ENCODE data around the gene MED6. TPM values are rescaled to one million over a fixed set of nuclear protein-coding genes. Genes with fewer than 3 reads are reported as not detected.

The MED6 gene
- total and polyA plus RNA-seq, 2 of the 13 experiments (the other 11 are each of a cell fraction or from before 2014, with no cell fraction given): 44.8 to 47.8 TPM

- H3K79me2 ChIP-seq (ENCODE audit: insufficient read depth, low read length): no peaks in the 10 kb centered on the region
- H3K36me3 ChIP-seq (replicated peaks in 1 of 2; ENCODE audit: control insufficient read depth in 1 of 2, insufficient read depth in 2 of 2, low read length in 2 of 2): no peaks in the 10 kb centered on the region
- H3K4me3 ChIP-seq (replicated peaks in 1 of 3; ENCODE audit: insufficient read depth in 1 of 3, low read depth in 2 of 3, low read length in 3 of 3): no peak overlapping the region
- POLR2A ChIA-PET: no interaction called here
- intact Hi-C loops (cut with micrococcal nuclease; ENCODE audit: unreplicated experiment): no loop called here
- H3K4me2 ChIP-seq (ENCODE audit: low read depth, low read length): no peak overlapping the region
- no peaks in the 10 kb centered on the region for H3K4me1 ChIP-seq (ENCODE audit: insufficient read depth, low read length)
- H3K27me3 ChIP-seq (ENCODE audit: control insufficient read depth in 1 of 2, insufficient read depth in 2 of 2, low read length in 2 of 2): no peaks in the 10 kb centered on the region
- H2AFZ ChIP-seq (ENCODE audit: low read length): no peak overlapping the region
- no peak overlapping the region for H3K27ac ChIP-seq (ENCODE audit: extremely low read length, insufficient read depth, low read length)
- FAIRE-seq: no peak
- no peaks in the 10 kb centered on the region for H3K9me3 ChIP-seq (ENCODE audit: low read length)
- no peak for ATAC-seq
- no peak overlapping the region for H3K9ac ChIP-seq (ENCODE audit: insufficient read depth, low read depth, low read length)
- TF ChIP-seq EED (CRISPR knock-in tag; IDR thresholded peaks at IDR 0.05) (no peak), ZNF546 (CRISPR knock-in tag; conservative IDR thresholded peaks at IDR 0.05) (no peak), PHF5A (CRISPR knock-in tag; IDR thresholded peaks at IDR 0.05; ENCODE audit: low read depth, unreplicated experiment) (no peak), ZNF430 (CRISPR knock-in tag; IDR thresholded peaks at IDR 0.05) (no peak)
- 92% methylated on average over 11 of the region's 19 CpGs for WGBS (ENCODE audit: low lambda C conversion rate)
- no TSS peak for BruUV-seq (replicated peaks)
- CTCF ChIA-PET (ENCODE audit: low intra/inter-chr PET ratio, low total read pairs): no interaction called here
- in situ Hi-C loops (cut with HindIII; ENCODE audit: extremely low pct_ligation_motif_present, low pct_unique_long_range_greater_than_20kb): loop anchor here (25.0 kb wide), 1 partner anchor 469 kb away; no protein-coding TSS in a partner anchor
- DNase-seq (ENCODE audit: low spot score): no peak
- H4K20me1 ChIP-seq (ENCODE audit: insufficient read depth, low read length): no peaks in the 10 kb centered on the region
Measured at GRCh38 chr14:70555890-70556289, 44.6 kb downstream of the MED6 start.

- H3K4me1 ChIP-seq (ENCODE audit: insufficient read depth, low read length): no peaks in the 10 kb centered on the region
- no peaks in the 10 kb centered on the region for H4K20me1 ChIP-seq (ENCODE audit: insufficient read depth, low read length)
- H3K27ac ChIP-seq (ENCODE audit: extremely low read length, insufficient read depth, low read length): no peak overlapping the region
- POLR2A ChIA-PET: no interaction called here
- H3K4me3 ChIP-seq (replicated peaks in 1 of 3; ENCODE audit: insufficient read depth in 1 of 3, low read depth in 2 of 3, low read length in 3 of 3): no peak overlapping the region
- H3K4me2 ChIP-seq (ENCODE audit: low read depth, low read length): no peak overlapping the region
- no peak overlapping the region for H2AFZ ChIP-seq (ENCODE audit: low read length)
- BruUV-seq (replicated peaks): no TSS peak
- H3K79me2 ChIP-seq (ENCODE audit: insufficient read depth, low read length): no peaks in the 10 kb centered on the region
- DNase-seq (ENCODE audit: low spot score) (no peak), ATAC-seq (no peak), FAIRE-seq (no peak)
- in situ Hi-C loops (cut with HindIII; ENCODE audit: extremely low pct_ligation_motif_present, low pct_unique_long_range_greater_than_20kb) (no loop called here), intact Hi-C loops (cut with micrococcal nuclease; ENCODE audit: unreplicated experiment) (no loop called here)
- H3K27me3 ChIP-seq (ENCODE audit: control insufficient read depth in 1 of 2, insufficient read depth in 2 of 2, low read length in 2 of 2): no peaks in the 10 kb centered on the region
- H3K9me3 ChIP-seq (ENCODE audit: low read length): peaks cover 6% of the 10 kb centered on the region
- H3K9ac ChIP-seq (ENCODE audit: insufficient read depth, low read depth, low read length): no peak overlapping the region
- H3K36me3 ChIP-seq (replicated peaks in 1 of 2; ENCODE audit: control insufficient read depth in 1 of 2, insufficient read depth in 2 of 2, low read length in 2 of 2): no peaks in the 10 kb centered on the region
- CTCF ChIA-PET (ENCODE audit: low intra/inter-chr PET ratio, low total read pairs): no interaction called here
- WGBS (ENCODE audit: low lambda C conversion rate): 67% methylated on average over 5 of the region's 5 CpGs
- TF ChIP-seq ZSCAN22 (CRISPR knock-in tag; IDR thresholded peaks at IDR 0.05) (no peak), KAT7 (CRISPR knock-in tag; IDR thresholded peaks at IDR 0.05; ENCODE audit: borderline replicate concordance) (no peak), ZNF407 (CRISPR knock-in tag; IDR thresholded peaks at IDR 0.05; ENCODE audit: not compliant biosample characterization) (no peak), POLR2G (IDR thresholded peaks at IDR 0.05; ENCODE audit: low read depth, low read length) (no peak), PCBP2 (optimal IDR thresholded peaks at IDR 0.05; ENCODE audit: low read depth, low read length, poor library complexity, severe bottlenecking) (no peak), NR2C2 (CRISPR knock-in tag; IDR thresholded peaks at IDR 0.05; ENCODE audit: borderline replicate concordance) (no peak), ZNF567 (CRISPR knock-in tag; IDR thresholded peaks at IDR 0.05; ENCODE audit: borderline replicate concordance) (no peak), HNRNPLL (IDR thresholded peaks at IDR 0.05; ENCODE audit: low read depth, low read length, poor library complexity, severe bottlenecking) (no peak)
Measured at GRCh38 chr14:70538087-70538486, 62.4 kb downstream of the MED6 start.

All from HepG2 (cell line).